SH-SY5Y (cell line): Measurements from ENCODE around the gene WTIP.

ENCODE experiments used
- GATA2 ChIP-seq: IDR thresholded peaks from 2 replicates; pipeline ENCODE4 v1.6.1; 2011; ENCODE audit warnings: mild to moderate bottlenecking, low read depth, low read length
- GATA3 ChIP-seq: IDR thresholded peaks from 2 replicates; pipeline ENCODE4 v1.6.1; 2011; ENCODE audit warnings: low read depth, mild to moderate bottlenecking, low read length, moderate library complexity

WTIP gene

DNA sequence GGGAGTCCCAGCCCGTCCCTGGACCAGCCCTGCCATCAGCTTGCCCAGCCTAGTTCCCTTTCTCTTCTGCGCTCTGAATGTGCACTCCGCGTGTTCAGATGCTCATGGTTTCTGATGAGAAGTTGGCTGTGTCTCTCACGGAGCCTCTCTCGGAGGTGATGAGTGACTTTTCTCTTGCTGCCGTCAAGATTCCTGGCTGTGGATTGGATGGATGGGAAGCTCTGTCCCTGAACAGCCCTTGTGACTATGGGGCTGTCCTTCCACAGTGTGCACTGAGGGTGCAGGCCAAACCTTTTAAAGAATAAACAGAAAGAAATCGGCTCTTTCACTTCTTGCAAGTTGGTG, 24.4 kb downstream of the WTIP start:
- no peak for TF ChIP-seq GATA2
- no peak for TF ChIP-seq GATA3

DNA sequence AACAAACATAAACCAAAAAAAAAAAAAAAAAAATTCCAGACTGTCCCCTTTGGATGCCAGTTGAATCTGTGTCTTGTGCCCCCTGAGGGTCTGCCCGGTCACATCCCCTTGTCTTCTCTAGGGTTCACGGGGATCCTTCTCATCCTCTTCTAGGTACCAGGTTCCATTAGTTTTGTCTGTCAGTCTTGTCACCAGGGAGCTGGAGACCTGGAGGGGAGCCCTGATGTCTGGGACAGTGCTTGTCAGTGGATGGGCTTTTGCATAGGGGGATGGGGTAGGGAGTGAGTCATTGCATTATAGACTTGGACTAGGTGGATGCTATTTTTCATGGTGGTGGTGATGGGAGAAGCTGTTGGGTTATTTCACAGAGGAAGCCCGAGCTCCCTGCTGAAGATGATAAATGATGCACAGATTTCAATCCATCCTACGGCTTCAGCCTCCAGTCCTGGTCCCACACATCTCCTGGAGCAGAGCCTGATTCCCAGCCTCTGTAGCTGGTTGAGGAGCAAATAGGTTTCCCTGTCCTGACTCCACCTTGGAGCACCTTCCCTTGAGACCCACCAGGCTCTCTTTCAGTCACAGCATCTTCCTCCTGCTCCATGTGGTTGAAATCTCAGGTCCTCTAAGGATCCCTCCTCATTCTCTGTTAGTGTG, 26.0 kb downstream of the WTIP start:
- no peak for TF ChIP-seq GATA2
- no peak for TF ChIP-seq GATA3

DNA sequence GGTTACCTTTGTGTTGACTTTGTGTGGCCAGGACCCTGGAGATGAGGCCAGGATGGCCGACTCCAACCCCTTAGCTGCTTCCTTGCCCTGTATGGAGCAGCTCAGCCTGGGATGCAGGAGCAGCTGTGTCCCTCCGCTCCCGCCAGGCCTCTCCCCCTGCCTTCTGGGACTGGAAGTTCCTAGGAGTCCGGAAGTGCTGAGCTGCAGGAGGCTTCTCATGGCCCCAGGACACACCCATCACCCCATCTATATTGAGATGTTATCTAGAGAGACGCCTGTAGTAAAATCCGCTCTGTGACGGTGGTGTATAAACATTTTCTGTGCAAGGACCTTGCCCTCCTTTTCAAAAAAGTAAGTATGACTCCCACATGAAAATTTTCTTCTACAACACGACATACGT, 27.0 kb downstream of the WTIP start:
- no peak for TF ChIP-seq GATA3
- TF ChIP-seq GATA2: no peak

DNA sequence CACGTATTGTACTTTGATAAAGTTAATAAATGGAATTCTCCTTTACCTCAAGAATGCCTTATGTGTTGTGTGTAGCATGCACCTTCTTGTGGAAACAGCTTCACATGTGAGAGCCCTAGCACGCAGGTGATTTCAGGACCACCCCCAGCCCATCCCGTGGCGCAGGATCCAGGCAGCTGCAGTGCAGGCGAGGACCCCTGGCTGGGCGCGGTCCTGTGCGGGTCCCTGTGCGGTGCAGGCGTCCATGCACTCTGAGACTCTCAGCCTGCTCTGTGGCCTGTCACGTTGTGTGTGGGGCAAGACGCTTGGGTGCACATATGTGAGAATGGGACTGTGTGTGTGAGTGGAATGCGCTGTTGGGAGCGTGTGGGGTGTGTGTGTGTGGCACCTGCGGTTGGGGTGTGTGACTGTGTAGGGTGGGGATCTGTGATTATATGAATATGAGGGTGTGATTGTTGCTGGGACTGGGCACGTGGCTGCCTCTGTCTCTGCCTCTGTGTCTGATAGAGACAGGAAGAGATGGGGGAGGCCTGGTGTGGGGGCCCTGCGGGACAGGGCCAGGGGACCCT, 30.8 kb downstream of the WTIP start:
- TF ChIP-seq GATA2 (no peak), GATA3 (no peak)

DNA sequence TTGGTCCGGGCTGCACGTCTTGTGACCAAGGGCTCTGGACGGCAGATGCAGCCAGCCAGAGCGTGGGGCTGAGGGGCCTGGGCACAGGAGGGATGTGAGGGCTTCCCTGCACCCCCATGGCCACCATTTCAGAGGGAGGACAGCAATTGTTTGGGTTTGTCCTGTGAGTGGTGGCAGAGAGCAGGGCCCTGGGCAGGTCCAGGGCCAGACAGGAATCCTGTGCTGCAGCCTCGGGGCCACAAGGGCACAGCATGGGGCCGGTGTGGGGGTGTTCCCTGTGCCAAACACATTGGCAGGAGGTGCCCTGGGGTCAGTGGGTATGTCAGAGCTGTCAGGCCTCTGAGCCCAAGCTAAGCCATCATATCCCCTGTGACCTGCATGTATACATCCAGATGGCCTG, 32.2 kb downstream of the WTIP start:
- no peak for TF ChIP-seq GATA2
- no peak for TF ChIP-seq GATA3

DNA sequence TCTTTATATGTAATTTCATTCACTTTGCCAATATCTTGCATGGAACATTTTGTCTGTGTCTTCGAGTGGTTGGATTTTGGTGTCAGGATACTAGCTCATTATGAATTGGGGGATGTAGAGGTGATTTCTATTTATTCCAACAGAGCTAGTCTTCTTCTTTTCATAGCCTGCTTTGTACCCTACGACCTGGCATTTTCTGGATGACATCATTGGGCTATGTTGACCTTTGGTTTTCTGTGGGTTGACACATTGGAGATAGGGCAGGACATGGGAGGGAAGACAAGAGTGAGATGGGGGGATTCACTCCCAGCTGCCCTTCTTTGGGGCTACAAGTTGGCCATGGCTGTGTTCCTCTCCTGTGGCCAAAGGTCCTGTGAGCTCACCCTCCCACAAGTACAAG, 38.0 kb downstream of the WTIP start:
- TF ChIP-seq GATA3: no peak
- no peak for TF ChIP-seq GATA2

DNA sequence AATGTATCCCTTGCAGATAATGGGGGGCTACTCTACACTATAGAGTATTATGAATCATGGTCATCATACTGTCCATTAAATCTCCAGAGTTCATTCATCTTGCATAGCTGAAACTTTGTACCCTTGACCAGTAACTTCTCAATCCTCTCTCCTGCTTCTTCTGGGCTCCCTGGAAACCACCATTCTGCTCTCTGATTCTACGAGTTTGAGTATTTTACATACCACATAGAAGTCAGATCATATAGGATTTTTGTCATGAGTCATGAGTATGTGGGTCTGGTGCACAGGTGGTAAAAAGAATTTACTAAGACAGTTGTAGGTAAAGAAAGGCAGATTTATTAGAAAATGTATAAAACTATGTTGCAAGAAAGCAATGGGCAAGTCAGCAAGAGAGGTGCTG, 41.9 kb downstream of the WTIP start:
- TF ChIP-seq GATA3 (no peak), GATA2 (no peak)

DNA sequence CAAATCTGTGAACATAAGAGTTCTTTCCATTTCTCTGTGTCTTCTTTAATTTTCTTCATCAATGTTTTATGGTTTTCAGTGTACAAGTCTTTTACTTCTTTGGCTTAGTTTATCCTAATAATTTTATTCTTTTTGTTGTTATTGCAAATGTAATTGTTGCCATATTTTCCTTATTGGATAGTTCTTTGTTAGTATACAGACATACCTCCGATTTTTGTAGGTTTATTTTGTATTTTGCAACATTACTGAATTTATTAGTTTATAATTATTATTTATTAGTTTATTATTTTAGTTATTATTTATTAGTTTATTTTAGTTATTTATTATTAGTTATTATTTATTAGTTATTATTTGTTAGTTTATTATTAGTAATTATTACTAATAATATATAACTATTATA, 43.4 kb downstream of the WTIP start:
- TF ChIP-seq GATA2: no peak
- no peak for TF ChIP-seq GATA3

DNA sequence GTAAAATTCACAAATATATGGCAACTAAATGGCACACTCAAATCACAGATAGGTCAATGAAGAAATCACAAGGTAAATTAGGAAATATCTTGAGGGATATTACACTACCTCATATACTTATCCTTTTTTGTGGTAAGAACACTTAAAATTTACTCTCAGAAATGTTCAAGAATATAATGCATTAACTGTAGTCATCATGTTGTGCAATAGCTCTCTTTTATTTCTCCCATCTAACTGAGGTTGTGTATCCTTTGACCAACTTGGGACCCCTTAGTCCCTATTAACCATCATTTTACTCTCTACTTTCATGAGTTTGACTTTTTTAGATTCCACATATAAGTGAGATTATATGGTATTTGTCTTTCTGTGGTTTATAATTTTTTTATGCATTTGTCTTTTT, 52.6 kb downstream of the WTIP start:
- TF ChIP-seq GATA3: no peak
- no peak for TF ChIP-seq GATA2

DNA sequence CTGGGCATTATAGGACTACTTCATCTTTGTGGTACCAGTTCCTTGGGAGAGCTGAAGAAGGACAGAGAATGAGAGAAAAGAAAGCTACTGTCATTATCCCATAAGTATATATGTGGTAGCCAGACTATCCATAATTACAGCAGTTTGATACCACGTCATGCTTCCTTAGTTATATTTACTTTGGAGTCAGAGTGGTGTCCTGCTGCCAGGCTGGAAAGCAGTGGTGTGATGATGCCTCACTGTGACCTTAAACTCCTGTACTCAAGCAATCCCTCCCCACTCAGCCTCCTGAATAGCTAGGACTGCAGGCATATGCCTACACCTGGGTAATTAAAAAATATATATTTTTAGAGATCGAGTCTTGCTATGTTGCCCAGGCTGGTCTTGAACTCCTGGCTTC, 57.8 kb downstream of the WTIP start:
- TF ChIP-seq GATA3: no peak
- TF ChIP-seq GATA2: no peak

DNA sequence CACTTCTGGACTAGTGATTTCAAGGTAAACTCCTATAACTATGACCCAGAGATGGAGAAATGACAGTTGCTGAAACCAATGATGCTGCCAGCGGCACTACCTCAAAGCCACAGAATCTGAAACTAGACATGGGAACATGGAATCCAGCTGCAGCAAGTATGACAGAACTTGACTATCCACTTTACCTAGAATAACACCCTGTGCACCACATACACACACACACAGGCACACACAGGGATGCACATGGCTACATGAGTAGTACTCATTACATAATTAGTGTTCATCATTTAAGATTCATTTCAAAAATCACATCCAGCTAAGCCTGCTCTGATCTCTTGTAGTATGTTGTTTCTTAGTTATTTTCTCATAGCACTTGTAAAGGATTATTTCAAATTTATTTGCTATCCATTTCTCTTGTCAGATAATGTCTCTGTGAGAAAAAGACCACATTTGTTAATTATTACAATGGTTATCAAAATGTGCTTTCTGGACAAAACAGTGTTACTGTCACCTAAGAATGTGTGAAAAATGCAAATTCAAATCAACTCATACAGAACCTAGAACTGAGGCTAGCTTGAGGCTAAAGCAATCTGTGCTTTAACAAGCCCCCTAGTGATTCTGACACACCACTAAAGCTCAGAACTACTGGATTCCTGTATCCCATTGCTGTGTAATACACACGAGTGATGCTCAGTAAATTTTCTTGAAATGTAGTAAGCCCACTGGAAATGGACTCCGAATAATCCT, 59.4 kb downstream of the WTIP start:
- no peak for TF ChIP-seq GATA3
- no peak for TF ChIP-seq GATA2

DNA sequence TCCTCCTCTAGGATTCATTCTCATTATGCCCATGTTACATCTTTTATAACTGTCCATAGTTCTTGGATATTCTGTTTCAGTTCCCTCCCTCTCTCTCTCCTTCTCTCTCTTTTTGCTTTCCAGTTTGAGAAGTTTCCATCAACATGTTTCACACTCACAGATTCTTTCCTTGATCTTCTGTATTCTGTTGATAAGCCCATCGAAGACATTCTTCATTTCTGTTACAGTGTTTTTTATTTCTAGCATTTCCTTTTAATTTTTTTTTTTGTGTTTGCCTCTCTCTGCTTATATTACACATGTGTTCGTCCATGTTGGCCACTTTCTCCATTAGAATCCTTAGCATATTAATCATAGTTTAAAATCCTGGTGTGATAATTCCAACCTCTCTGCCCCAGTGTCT, 68.3 kb downstream of the WTIP start:
- TF ChIP-seq GATA2 (no peak), GATA3 (no peak)

DNA sequence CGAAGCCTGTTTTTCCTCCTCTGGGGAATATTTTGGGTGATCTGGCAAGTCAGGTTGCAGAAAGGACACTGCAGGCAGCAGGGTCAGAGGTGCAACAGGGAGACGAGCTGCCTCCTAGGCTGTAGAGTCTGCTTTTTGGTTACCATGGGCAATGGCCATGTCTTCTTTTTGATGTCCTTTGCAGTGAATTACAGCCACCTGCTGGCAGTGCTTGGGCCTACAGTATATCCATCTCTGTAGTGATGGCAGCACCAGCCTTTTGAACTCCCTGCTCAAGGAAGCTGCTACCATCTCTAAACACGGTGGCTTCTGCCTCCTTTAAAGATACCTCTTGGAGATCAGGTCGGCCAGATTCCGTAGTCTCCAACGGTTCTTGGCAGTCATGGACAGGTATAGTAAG, 73.9 kb downstream of the WTIP start:
- TF ChIP-seq GATA2 (no peak), GATA3 (no peak)

DNA sequence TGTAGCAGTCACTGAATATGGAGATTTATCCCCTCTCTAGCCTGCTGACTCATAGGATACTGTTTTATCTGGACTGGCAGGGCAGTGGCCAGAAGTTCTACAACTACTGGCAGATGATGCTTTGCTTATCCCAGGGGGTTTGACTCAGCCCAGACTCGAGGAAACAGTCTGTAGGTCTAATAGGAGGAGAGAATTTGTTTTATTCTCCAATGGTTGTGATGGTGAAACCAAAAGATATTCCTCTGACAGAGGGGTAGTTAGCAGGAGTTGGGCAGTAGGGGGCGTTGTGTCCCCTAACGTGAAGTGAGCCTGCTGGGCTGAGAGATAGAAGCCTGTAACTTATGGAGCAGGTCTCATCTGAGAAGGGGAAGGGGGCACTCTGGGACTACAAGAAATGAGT, 74.9 kb downstream of the WTIP start:
- TF ChIP-seq GATA2 (no peak), GATA3 (no peak)

DNA sequence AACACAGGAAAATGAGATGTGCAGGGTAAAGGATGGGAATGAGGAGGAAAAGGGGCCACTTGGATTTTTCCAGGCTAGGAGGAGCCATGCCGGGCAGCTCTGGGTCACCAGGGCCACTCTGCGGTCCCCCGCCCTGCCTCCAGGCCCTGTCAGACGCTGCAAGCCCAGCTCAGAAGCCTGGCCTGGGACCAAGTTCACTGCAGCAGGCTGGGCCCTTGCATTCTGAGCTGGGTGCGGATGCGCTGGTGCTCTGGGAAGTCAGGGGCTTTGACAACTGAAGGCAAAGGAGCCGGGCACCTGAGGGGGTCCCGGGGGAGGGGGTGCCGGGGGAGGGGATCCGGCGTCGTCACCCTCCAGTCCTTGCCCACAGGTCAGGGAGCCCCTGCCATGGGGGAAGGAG, 77.5 kb downstream of the WTIP start:
- no peak for TF ChIP-seq GATA3
- TF ChIP-seq GATA2: no peak

DNA sequence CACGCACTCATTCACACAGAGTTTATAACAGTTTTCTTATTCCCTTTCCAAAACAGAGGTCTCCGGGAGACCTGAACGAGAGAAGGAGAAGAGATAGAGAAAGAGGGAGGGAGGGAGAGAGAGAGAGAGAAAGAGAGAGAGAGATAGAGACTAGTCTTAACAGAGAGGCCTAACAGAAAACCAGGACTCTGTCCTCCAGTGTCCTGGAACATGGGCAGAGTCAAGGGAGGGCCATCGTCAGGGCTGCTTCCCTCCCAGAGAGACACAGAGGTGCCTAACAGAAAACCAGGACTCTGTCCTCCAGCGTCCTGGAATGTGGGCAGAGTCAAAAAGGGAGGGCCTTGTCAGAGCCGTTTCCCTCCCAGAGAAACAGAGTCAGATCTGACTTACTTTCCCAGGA, 78.7 kb downstream of the WTIP start:
- no peak for TF ChIP-seq GATA2
- no peak for TF ChIP-seq GATA3
